ENCODE data around the gene ABHD1.

GRCh38 chr2:27136751-27137150 lies 13.1 kb downstream of the ABHD1 start:
- TF ChIP-seq POLR2A (IDR thresholded peaks at IDR 0.05; ENCODE audit: low read depth): no peak
- TF ChIP-seq, protein P1, sequence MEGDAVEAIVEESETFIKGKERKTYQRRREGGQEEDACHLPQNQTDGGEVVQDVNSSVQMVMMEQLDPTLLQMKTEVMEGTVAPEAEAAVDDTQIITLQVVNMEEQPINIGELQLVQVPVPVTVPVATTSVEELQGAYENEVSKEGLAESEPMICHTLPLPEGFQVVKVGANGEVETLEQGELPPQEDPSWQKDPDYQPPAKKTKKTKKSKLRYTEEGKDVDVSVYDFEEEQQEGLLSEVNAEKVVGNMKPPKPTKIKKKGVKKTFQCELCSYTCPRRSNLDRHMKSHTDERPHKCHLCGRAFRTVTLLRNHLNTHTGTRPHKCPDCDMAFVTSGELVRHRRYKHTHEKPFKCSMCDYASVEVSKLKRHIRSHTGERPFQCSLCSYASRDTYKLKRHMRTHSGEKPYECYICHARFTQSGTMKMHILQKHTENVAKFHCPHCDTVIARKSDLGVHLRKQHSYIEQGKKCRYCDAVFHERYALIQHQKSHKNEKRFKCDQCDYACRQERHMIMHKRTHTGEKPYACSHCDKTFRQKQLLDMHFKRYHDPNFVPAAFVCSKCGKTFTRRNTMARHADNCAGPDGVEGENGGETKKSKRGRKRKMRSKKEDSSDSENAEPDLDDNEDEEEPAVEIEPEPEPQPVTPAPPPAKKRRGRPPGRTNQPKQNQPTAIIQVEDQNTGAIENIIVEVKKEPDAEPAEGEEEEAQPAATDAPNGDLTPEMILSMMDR (IDR thresholded peaks at IDR 0.05): no peak
